Calu3 (cell line): ENCODE measurements around the gene NGF. TPM values are rescaled to one million over a fixed set of nuclear protein-coding genes. Genes with fewer than 3 reads are reported as not detected.

Experiments
- BruUV-seq: library from RNA; stranded (reverse); fragments of 400-500 nt; replicated peaks from 2 replicates; lab custom pipeline; 2021; lab: Mats Ljungman, UMichigan
- CTCF ChIA-PET: fragments of 300-600 bp; sonication (Branson Sonifier 250); formaldehyde crosslinking; loops from one replicate; lab custom pipeline; 2022; ENCODE audit warnings: antibody characterized with exemption; lab: Charles Lee
- DNase-seq: peaks from one replicate; pipeline ENCODE4 v3.0.0; 2022
- H3K27ac Mint-ChIP-seq: one replicate; pipeline ENCODE4 v1.8.0; 2022; ENCODE audit warnings: mixed read lengths; ENCODE audit not compliant: unreplicated experiment
- H3K27me3 Mint-ChIP-seq: one replicate; pipeline ENCODE4 v1.8.0; 2022; ENCODE audit warnings: mixed read lengths; ENCODE audit not compliant: unreplicated experiment
- H3K36me3 Mint-ChIP-seq: one replicate; pipeline ENCODE4 v1.8.0; 2022; ENCODE audit warnings: mild to moderate bottlenecking, moderate library complexity, mixed read lengths; ENCODE audit not compliant: insufficient read depth, unreplicated experiment
- H3K4me1 Mint-ChIP-seq: one replicate; pipeline ENCODE4 v1.8.0; 2022; ENCODE audit warnings: mild to moderate bottlenecking, low read depth, mixed read lengths; ENCODE audit not compliant: unreplicated experiment
- H3K4me3 Mint-ChIP-seq: one replicate; pipeline ENCODE4 v1.8.0; 2022; ENCODE audit warnings: mild to moderate bottlenecking, low read depth, moderate library complexity, mixed read lengths; ENCODE audit not compliant: unreplicated experiment
- H3K9me3 Mint-ChIP-seq: one replicate; pipeline ENCODE4 v1.8.0; 2022; ENCODE audit warnings: low read depth, mixed read lengths; ENCODE audit not compliant: unreplicated experiment
- CTCF ChIP-seq: fragments of 200-600 bp; IDR thresholded peaks from one replicate; pipeline ENCODE4 v1.8.0; 2022; ENCODE audit warnings: antibody characterized with exemption; ENCODE audit not compliant: unreplicated experiment
- intact Hi-C: fragments of 100-400 bp; cut with micrococcal nuclease; formaldehyde crosslinking; loops from one replicate; pipeline ENCODE4 v1.10.0; 2022; ENCODE audit not compliant: unreplicated experiment
- total RNA-seq: library from RNA; stranded (reverse); gene quantifications from 2 replicates; pipeline ENCODE4 v1.2.3, GENCODE V29; 2022

The NGF gene
- total RNA-seq, 1 experiment from 2014 or later, result not detected

GRCh38 chr1:115314092-115314491, 24.0 kb downstream of the NGF start:
- H3K27me3 Mint-ChIP-seq, result peaks cover 26% of the 10 kb centered on the region
- intact Hi-C loops, result no loop called here
- DNase-seq, result no peak
- CTCF ChIA-PET, result interaction anchor here (1.6 kb wide), 1 partner anchor 20 kb away, joined by 3 read pairs; no protein-coding TSS in a partner anchor
- BruUV-seq, result no TSS peak
- no peak overlapping the region for H3K27ac Mint-ChIP-seq
- H3K9me3 Mint-ChIP-seq, result no peaks in the 10 kb centered on the region
- H3K4me3 Mint-ChIP-seq, result no peak overlapping the region
- H3K4me1 Mint-ChIP-seq, result peaks cover 27% of the 10 kb centered on the region
- H3K36me3 Mint-ChIP-seq, result no peaks in the 10 kb centered on the region
- TF ChIP-seq CTCF, result no peak

- Mint-ChIP-seq H3K4me1 (peaks cover 25% of the 10 kb centered on the region), H3K27ac (no peak overlapping the region), H3K36me3 (no peaks in the 10 kb centered on the region), H3K4me3 (no peak overlapping the region), H3K9me3 (no peaks in the 10 kb centered on the region), H3K27me3 (peaks cover 18% of the 10 kb centered on the region)
- CTCF ChIA-PET, result no interaction called here
- intact Hi-C loops, result no loop called here
- BruUV-seq, result no TSS peak
- no peak for DNase-seq
- TF ChIP-seq CTCF, result no peak
Measured at GRCh38 chr1:115313182-115313581, 24.9 kb downstream of the NGF start.

- no TSS peak for BruUV-seq
- Mint-ChIP-seq H3K4me1 (peaks cover 21% of the 10 kb centered on the region), H3K4me3 (no peak overlapping the region), H3K9me3 (no peaks in the 10 kb centered on the region), H3K27me3 (peaks cover 18% of the 10 kb centered on the region), H3K36me3 (no peaks in the 10 kb centered on the region), H3K27ac (no peak overlapping the region)
- no peak for TF ChIP-seq CTCF
- intact Hi-C loops, result no loop called here
- CTCF ChIA-PET, result no interaction called here
- no peak for DNase-seq
Measured at GRCh38 chr1:115312742-115313141, 25.3 kb downstream of the NGF start.

- Mint-ChIP-seq H3K36me3 (no peaks in the 10 kb centered on the region), H3K4me3 (no peak overlapping the region), H3K9me3 (no peaks in the 10 kb centered on the region), H3K27ac (no peak overlapping the region), H3K4me1 (peaks cover 15% of the 10 kb centered on the region), H3K27me3 (peaks cover 30% of the 10 kb centered on the region)
- no TSS peak for BruUV-seq
- TF ChIP-seq CTCF, result no peak
- DNase-seq, result no peak
- intact Hi-C loops, result no loop called here
- CTCF ChIA-PET, result no interaction called here
Measured at GRCh38 chr1:115311474-115311989, 26.5 kb downstream of the NGF start.
